GM19025 (cell line): Measurements from ENCODE around the gene PDE4B.
"Not testable (repeated sequence)": the region's sequence is repeated elsewhere in the genome, so short reads cannot be mapped to it uniquely, and the experiment has no call there.

Source experiments
- ATAC-seq: cut with Tn5 transposase; IDR thresholded peaks from one replicate; pipeline ENCODE4 v1.9.1; 2021; ENCODE audit warnings: mild to moderate bottlenecking, low read depth, moderate library complexity; ENCODE audit not compliant: unreplicated experiment

PDE4B gene

DNA sequence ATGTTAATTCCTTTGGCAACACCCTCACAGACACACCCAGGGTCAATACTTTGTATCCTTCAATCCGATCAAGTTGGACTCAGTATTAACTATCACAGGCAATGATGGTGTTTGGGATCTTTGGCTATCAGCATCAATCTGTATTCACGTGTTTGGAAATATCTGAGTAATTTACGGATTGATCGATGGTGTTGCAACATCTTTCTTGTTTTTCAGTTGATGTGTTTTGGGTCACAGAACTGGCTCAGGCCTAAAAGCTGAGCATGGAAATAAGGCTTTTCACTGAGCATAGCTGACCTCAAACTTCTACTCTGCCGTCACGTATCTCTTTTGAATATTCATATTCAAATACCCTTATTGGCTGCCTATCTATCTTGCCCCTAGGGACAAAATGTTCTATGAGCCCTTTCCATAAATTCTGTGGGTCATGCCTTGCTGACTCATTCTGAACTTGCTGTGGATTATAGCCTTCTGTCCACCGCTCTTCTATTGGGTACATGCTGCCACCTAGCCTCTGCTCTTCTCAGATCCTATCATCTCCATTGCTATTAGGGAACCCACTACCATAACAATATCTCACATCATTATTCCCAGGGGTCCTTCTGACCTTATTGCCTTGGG is 156.0 kb downstream of the PDE4B start:
- no peak for ATAC-seq

DNA sequence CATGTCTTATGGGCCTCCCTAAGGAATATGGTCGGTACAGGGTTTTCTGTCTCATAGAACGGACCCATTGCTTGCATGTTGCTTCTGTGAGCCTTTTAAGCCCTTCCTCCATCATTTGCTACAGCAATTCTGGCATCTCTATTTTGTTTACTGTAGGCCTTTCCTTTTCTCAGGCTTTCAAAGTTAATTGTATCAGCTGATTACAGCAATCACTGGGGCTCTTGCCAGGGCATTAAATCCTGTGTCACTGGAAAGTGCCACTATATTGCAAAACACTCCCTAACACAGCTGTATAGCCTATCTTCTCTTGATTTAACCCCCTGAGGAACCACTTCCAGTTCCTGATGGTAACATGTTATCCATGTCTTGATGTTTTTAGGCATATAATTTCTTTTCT is 156.5 kb downstream of the PDE4B start:
- no peak for ATAC-seq

DNA sequence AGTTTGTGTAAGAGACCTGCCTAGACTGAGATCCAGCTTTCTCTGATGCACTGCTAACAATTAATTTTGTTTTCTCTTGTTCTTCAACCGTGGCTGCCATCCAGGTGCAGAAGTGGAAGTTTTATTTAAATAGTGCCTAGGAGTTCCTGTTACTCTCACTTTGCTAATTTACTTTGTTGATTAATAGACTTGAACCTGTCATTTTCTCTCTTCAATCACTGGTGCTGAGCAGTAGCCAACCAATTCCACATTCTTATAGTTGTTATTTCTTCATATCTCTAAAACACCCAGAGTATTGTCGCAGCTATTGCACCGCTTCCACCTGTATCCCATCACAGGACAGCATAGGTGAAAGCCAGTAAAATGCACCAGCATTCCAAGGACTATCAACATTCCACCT is 157.2 kb downstream of the PDE4B start:
- ATAC-seq: no peak

DNA sequence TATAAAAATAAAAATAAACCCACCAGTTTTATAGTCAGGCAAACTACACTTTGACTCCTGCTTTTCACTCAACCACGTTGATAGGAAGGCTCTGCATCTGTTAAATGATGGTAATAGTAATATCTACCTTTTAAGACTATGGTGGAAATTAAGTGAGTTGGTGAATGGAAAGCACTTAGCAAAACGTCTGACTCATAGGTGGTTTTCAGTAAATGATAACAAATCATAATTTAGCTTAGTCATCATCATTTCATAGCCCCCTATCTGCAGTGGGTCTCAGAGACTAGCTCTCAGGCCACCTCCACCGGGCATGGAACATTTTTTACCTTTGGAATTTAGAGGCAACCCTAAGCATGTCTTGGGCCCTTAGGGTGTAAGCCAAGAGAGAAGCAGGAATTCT is 160.0 kb downstream of the PDE4B start:
- ATAC-seq: no peak

DNA sequence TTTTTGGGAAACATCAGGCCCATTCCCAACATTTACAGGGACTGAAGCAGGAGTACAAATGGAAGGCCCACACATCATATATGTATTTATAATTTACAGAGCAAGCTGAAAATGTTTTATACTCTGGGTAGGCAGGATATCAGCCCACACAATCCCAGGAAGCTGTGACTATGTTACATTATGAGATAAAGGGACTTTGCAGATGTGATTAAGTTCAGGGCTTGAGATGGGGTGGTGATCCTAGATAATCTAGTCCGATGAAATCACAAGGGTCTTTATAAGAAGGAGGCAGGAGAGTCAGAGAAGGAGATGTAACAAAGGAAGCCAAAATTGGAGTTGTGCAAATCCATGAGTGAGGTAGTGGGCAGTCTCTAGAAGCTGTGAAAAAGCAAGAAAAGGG is 160.5 kb downstream of the PDE4B start:
- no peak for ATAC-seq

DNA sequence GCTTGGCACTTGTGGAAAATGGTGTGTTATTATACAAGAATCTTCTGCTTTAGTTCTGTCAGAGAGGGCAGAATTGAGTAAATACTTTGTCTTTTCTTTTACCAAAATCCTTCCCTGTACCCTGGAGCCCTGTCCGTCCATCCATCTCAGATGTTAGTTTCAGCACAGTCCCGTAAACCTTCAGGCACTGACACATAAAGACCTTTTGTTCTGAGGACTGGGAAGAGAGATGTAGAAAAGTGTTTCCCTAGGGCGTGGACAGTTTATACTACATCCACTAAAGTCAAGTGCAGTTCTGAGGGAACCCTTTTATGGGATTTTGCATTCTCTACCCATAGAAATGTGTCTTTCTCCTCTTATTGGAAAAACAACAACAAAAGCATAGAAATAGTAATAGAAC is 162.4 kb downstream of the PDE4B start:
- ATAC-seq: no peak

DNA sequence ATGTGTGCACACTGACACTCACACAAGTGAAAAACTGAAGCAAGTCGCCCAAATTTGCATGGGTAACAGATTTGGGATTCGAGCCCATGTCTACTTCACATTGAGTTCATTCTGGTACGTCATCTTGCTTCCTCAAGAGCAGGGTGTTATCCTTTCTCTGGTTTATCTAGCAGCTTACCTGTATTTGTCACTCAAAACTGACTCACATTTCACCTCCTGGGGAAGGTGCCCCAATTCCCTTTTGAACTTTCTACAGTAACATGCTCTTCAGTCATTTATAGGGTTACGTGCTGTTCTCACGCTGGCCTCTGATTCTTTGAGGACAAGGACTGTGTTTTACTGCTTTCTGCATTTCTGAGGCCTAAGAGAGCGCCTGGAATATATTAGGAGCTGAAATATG is 162.8 kb downstream of the PDE4B start:
- no peak for ATAC-seq

DNA sequence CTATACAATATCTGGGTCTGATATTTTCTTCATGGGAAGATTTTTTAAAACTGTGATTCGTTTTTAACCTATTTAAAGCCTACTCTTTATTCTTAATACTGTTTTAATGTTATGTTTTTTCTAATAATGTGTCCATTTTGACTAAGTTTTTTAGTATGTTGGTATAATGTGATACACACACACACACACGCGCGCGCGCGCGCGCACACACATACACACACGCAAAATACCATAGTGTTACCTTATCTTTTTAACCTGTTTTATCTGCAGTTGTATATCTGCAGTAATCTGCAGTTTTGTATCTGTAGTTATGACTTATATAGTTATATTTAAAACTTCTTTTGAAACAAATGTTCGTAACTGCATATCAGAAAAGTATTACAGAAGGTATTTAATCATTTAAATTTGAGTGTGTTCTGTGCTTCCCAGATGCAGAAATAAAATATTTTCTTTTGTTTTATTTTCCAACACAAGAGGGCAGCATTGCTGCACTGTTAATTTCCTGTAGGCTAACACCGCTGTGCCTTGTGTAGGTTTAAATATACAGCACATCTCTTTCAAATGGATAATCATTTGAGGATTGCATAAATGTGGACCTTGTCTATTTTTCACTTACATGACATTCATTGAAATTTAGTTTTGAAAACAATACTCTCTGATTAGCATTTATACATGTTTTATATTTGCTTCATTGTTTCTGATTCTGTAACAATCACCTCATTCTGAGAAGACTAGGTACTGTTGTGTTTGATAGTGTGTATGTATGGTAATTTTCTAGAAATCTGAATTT is 166.1 kb downstream of the PDE4B start:
- peak; percentile 70 for ATAC-seq

DNA sequence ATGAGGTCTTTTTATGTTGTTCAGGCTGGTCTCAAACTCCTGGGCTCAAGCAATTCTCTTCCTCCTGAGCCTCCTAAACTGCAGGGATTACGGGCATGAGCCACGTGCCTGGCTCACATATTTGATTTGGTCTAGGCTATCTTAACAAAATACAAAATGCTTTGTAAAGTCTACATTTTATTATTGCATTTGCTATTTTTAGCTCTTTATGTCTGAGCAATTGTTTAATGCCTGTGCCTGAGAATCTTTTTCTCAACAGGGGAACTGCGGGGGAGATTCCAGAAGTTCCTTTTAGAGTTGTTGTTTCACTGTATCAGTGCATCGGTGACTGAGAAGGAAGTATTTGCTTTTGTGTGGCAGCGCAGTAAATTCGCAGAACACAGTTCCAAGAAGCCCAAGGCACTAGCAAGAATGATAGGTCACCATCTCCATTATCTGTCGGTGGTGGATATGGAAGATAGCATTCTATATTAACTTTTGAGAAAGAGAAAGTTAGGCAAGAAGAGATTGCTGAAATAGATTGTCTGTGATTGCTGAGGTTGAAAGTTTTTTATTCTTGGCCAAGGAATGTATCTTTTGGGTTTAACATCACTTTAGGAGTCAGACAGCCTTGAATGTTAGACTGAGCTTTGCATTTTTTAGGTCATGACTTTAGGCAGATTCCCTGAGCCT is 167.3 kb downstream of the PDE4B start:
- no peak for ATAC-seq

DNA sequence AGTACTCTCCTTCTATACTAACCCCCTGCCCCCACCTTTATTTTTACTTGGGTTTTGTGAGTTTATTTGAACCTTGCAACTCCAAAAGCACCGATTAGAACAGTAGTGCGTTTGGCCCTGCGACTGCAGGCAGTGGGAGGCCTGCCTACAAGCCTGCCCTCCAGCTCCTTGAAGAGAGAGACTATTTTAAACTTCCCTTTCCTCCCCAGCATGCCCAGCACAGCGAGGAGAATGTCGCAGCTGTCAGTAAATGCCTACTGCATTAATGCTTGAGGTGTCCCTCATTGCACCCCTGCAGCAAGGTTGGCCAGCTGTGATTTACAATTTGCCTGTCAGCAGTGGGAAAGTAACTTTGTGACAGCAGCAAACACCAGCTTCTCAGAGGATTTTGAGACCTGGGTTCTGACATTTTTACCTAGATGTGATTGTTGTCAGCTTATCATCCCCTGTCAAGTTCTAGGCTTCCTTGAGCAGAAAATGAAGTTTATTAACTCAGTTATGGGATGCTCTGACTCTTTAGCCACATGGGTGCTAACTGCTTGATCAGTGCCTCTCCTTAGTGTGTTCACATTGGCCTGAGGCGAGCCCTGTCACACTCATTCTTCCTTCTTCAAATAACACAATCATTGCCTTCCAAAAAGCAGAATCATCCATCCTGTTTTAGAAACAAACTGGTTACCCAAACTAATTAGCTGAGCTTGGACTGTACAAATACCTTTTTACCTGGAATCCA is 170.6 kb downstream of the PDE4B start:
- ATAC-seq: no peak

DNA sequence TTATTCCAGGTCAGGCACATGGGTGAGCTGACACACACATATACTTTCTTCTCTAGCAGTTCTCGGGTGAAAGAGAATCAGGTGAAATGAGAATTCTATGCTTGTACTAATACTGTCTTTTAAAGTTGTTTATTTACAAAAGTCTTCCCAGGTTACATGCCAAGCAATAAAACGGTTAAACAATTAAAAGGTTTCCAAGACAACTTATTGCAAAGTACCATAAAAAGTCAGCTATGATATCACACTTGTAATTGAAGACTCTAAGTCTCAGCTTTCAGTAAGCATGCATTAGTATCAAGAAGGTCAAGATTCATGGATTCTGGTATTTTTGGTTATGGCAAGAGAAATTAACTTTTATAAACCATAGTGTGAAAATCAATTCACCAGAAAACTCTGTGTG is 171.4 kb downstream of the PDE4B start:
- ATAC-seq: no peak

DNA sequence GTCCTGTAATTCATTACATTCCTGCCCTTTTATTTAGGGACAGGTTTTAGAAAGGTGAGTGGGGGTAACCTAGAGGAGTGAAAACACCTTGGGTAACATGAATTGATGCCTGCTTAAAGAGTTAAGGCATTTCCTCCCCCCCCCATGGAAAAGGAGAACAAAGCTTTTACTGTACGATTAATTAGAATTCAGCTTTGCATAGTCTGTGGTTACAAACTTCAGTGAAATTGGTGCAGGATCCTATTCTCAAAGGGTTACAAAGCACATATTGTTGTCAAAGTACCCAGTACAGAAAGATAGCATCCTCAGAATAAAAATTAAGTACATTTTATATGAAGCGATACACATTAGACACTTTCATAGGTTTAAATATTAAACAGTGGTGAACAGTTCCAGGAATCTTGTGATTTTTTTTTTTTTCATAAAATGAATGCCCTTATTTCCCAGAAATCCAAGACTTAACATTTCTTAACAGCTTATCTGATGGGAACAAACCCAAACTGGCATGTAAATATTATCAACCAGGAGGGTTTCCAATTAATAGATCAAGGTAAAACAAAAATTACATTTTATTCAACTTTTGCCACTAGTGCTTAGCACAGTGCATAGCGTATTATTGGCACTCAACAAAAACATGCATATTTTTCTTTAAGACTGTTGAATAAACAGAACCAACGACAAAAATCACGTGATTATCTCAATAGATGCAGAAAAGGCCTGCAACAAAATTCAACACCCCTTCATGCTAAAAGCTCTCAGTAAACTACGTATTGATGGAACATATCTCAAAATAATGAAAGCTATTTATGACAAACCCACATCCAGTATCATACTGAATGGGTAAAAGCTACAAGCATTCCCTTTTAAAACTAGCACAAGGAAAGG is 172.7 kb downstream of the PDE4B start:
- ATAC-seq: no peak

DNA sequence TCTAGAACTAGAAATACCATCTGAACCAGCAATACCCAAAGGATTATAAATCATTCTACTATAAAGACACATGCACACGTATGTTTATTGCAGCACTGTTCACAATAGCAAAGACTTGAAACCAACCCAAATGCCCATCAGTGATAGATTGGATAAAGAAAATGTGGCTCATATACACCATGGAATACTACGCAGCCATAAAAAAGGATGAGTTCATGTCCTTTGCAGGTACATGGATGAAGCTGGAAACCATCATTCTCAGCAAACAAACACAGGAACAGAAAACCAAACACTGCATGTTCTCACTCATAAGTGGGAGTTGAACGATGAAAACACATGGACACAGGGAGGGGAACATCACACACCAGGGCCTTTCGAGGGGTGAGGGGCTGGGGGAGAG is 174.8 kb downstream of the PDE4B start:
- not testable (repeated sequence) for ATAC-seq

DNA sequence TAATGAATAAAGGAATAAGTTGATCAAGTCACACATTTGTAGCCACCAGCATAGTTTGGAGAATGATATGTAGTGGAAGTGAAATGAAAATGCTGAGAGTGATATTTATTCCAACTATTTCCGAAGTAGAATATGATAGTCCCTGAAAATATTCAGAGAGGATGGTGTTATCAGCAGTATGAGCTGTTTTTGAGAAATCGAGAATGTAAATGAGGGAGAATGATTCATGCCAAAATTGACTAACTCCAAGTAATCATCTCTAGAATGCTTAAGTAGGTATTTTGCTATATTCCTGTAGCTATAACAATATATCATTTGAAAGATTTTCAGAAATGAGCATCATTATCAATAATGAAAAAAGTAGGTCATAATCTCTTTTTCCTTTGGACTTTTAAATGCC is 178.9 kb downstream of the PDE4B start:
- no peak for ATAC-seq

DNA sequence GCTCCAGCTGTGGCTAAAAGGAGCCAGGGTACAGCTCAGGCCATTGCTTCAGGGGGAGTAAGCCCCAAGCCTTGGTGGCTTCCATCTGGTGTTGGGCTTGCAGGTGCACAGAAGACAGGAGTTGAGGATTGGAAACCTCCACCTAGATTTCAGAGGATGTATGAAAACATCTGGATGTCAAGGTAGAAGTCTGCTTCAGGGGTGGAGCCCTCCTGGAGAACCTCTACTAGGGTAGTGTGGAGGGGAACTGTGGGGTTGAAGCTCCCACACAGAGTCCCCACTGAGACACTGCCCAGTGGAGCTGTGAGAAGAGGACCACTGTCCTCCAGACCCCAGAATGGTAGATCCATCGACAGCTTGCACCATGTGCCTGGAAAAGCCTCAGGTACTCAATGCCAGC is 183.0 kb downstream of the PDE4B start:
- ATAC-seq: no peak

DNA sequence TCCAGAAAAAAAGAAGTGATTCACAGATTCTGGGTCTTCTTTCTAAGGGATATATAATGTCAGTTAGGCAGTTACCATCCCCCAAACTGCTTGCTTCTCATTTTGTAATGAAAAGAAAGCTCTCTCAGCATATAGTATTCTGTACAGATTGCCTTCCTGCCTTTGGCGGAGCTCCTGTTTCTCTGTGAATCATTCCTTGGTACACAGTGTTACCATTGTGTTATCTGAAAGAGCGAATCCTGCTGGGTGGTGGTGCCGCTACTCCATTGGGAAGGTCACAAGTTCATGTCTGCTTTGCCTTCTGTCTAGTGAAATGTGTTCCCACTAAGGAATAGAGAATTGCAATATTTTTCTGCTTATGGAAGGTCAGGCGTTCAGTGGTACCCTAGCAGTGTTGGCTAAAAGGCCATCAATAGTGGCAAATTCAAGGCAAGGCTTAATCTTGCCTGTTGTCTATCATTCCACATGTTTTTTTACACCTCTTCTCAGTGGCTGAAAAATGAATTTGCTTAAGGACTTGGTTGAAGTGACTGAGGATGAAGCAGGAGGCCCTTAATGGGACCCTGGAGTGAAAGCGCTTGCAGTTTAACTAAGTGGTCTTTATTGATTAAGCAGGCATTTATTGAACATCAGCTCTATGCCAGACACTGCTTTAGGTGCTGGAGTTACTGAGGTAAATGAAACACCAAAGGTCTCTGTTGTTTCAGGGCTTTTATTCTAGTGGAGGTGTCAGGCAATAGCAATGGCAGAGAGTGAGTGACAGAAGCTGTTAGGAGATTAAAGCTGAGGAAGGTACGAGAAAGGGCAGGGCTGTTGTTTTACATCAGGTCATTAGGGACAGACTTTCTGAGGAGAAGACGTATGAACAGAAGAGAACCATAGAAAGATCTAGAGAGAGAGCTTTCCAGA is 186.7 kb downstream of the PDE4B start:
- ATAC-seq: no peak

DNA sequence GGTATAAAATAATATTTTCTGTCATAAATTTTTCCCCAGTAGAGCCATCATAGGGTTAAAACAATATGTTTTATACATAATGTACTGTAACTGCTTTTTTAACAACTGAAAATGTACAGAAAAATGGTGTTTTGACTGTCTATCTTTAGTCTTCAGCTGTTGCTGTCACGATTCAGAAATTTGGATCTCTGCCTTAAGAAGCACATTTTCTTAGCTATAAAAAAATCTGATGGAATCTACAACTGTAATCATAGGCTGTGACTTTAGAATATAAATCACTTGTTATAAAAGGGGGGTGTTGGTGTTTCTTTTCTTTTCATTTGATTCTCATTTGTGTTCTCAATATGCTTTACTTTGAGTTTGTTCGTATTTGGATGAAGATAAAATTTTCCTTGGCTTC is 187.5 kb downstream of the PDE4B start:
- ATAC-seq: no peak

DNA sequence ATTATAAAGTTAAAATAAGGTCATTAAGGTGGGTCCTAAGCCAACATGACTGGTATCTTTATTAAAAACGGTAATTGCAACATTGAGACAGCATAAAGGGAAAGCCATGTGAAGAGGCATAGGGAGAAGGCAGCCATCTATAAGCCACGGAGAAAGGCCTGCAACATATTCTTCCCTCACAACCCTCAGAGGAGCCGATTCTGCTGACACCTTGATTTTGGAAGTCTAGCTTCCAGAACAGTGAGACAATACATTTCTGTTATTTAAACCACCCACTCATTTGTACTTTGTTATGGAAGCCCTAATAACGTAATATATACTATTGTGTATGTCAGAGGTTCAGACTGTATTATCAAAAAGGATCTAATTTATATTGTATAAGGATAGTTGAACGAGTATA is 190.8 kb downstream of the PDE4B start:
- no peak for ATAC-seq

DNA sequence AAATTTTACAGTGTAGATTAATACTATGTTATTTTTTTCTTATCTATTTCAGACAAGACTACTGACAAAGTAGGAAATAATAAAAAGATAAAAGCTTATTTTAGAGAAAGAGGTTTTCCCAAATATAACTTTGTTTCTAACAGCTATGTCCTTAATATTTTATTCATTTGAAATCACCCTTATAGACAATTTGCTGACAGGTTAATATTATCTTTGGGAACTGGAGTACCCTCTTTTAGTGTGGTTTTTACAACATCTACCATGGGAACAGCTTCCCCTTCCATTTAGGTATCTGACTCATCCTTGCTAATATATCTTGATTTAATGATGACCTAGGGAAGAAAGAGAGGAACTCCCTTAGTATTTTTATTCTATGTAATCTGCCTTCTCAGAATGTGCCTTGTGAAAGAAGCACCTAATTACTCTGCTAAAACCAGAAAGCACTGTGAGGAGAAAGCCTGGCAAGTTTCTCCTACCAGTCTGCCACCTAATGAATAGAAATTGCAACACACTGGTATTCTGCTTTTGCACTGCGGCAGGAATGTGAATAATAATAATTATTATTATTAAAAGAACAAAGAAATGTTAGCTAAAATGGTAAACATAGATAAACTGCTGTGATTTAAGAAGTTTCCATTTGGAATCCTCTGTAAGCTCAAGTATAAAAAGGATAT is 192.8 kb downstream of the PDE4B start:
- ATAC-seq: no peak
